Colonic mucosa (tissue), 4 donors: ENCODE data around the gene PRELP. TPM values are rescaled to one million over a fixed set of nuclear protein-coding genes. Genes with fewer than 3 reads are reported as not detected.

Experiments used
- DNase-seq: peaks from one replicate; pipeline ENCODE4 v3.0.0-alpha.2; 2020
- H3K27ac ChIP-seq: fragments of 200-600 bp; one replicate; pipeline ENCODE4 v1.8.0; 2021
- H3K27me3 ChIP-seq: fragments of 200-600 bp; one replicate; pipeline ENCODE4 v1.8.0; 2021
- H3K36me3 ChIP-seq: fragments of 200-600 bp; one replicate; pipeline ENCODE4 v1.8.0; 2021
- H3K4me1 ChIP-seq: fragments of 200-600 bp; one replicate; pipeline ENCODE4 v1.8.0; 2021; ENCODE audit warnings: mild to moderate bottlenecking
- H3K4me3 ChIP-seq: fragments of 200-600 bp; one replicate; pipeline ENCODE4 v1.8.0; 2021
- H3K9ac ChIP-seq, 2 donors: one replicate each; pipeline ENCODE4 v1.7.0; 2013; ENCODE audit warnings: control low read depth in 2 of 2, low read depth in 2 of 2, low read length in 2 of 2
- H3K9me3 ChIP-seq: fragments of 200-600 bp; one replicate; pipeline ENCODE4 v1.8.0; 2021
- intact Hi-C: fragments of 100-400 bp; cut with DNase I; formaldehyde crosslinking; loops from one replicate; pipeline ENCODE4 v1.14.1; 2022
- total RNA-seq, 2 donors: library from RNA; stranded (reverse); fragmentation: NEBNext Ultra II Directional in 1 of 2; extraction: Animal tissue kit (Norgen Biotek cat#: 25700) in 1 of 2; gene quantifications; one replicate each; pipeline ENCODE4 v1.2.1, GENCODE V29; 2021
- TF ChIP-seq, protein P1 (sequence below): fragments of 200-600 bp; IDR thresholded peaks from one replicate; pipeline ENCODE4 v1.8.0; 2022; ENCODE audit warnings: antibody characterized with exemption, mild to moderate bottlenecking
- donor health status: healthy.
- donor health status: DM: no; HTN: no; CAD: no.
- donor health status: DM: no; HTN: no; CAD: no.

Gene PRELP
- total RNA-seq, 2 donors from 2014 or later: 2.4 to 9.3 TPM

DNA sequence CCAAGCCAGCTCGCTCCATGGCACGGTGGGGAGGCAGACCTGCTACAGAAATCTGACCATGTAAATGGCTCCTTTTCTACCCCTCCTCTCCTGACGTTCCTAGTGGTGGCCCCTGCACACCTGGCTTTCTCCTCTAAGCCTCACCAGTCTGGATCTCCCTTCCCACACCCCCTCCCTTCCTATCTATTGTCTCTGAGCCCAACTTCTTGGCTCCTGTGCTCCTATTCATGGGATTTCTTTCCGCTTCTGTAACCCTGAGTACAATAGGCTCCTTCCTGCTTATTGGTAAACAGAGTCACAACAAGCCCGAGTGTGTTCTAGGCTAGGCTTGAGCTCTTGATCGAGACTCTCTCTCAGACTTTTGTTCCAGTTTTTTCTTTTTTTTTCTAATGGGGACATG, 35.9 kb downstream of the PRELP start:
- intact Hi-C loops: no loop called here
- H3K4me3 ChIP-seq: no peak overlapping the region
- no peak overlapping the region for H3K9ac ChIP-seq
- no peaks in the 10 kb centered on the region for H3K36me3 ChIP-seq
- no peak overlapping the region for H3K27ac ChIP-seq
- no peak for DNase-seq
- TF ChIP-seq, protein P1, sequence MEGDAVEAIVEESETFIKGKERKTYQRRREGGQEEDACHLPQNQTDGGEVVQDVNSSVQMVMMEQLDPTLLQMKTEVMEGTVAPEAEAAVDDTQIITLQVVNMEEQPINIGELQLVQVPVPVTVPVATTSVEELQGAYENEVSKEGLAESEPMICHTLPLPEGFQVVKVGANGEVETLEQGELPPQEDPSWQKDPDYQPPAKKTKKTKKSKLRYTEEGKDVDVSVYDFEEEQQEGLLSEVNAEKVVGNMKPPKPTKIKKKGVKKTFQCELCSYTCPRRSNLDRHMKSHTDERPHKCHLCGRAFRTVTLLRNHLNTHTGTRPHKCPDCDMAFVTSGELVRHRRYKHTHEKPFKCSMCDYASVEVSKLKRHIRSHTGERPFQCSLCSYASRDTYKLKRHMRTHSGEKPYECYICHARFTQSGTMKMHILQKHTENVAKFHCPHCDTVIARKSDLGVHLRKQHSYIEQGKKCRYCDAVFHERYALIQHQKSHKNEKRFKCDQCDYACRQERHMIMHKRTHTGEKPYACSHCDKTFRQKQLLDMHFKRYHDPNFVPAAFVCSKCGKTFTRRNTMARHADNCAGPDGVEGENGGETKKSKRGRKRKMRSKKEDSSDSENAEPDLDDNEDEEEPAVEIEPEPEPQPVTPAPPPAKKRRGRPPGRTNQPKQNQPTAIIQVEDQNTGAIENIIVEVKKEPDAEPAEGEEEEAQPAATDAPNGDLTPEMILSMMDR: no peak
- H3K27me3 ChIP-seq: no peaks in the 10 kb centered on the region
- H3K4me1 ChIP-seq: no peaks in the 10 kb centered on the region
- no peaks in the 10 kb centered on the region for H3K9me3 ChIP-seq

DNA sequence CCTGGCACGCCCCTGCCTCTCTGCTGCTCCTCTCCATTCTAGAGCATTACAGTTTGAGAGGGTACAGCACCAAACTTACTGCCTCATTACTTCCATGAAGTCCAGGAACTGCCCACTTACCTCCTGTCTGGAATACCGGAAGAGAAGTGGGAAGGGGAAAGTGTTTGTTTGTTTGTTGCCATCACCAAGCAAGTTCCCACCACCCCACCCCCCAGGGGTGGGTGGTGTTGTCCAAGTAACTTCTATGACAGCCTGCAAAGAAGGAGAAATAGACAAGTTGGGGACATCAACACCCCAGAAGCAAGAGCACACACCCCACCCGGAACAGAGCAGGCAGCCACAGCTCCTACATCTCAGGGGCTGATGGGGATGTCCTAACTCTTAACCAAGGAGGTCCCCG, 36.3 kb downstream of the PRELP start:
- intact Hi-C loops: no loop called here
- Histone ChIP-seq H3K4me3 (no peak overlapping the region), H3K4me1 (no peaks in the 10 kb centered on the region), H3K27ac (peak overlapping the region; percentile 1), H3K27me3 (no peaks in the 10 kb centered on the region), H3K9ac (no peak overlapping the region), H3K9me3 (no peaks in the 10 kb centered on the region), H3K36me3 (no peaks in the 10 kb centered on the region)
- DNase-seq: no peak
- TF ChIP-seq, protein P1: no peak

DNA sequence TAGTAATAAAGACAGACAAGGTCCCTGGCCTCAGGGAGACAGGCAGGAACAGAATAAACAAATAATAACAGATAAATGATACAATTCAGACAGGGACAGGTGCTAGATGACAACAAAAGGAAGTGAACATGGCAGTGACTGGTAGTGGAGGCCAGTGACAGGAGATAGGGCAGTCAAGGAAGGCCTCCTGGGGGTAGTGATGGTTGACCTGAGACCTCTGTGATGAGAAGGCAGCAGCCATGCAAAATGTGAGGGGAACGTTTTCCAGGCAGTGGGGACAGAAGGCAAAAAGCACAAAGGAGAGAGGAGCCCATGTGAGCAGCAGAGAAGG, 36.9 kb downstream of the PRELP start:
- TF ChIP-seq, protein P1: no peak
- no peaks in the 10 kb centered on the region for H3K27me3 ChIP-seq
- no peaks in the 10 kb centered on the region for H3K4me1 ChIP-seq
- no peak overlapping the region for H3K9ac ChIP-seq
- intact Hi-C loops: no loop called here
- DNase-seq: no peak
- H3K9me3 ChIP-seq: no peaks in the 10 kb centered on the region
- peak overlapping the region; percentile 1 for H3K27ac ChIP-seq
- H3K36me3 ChIP-seq: no peaks in the 10 kb centered on the region
- H3K4me3 ChIP-seq: no peak overlapping the region

DNA sequence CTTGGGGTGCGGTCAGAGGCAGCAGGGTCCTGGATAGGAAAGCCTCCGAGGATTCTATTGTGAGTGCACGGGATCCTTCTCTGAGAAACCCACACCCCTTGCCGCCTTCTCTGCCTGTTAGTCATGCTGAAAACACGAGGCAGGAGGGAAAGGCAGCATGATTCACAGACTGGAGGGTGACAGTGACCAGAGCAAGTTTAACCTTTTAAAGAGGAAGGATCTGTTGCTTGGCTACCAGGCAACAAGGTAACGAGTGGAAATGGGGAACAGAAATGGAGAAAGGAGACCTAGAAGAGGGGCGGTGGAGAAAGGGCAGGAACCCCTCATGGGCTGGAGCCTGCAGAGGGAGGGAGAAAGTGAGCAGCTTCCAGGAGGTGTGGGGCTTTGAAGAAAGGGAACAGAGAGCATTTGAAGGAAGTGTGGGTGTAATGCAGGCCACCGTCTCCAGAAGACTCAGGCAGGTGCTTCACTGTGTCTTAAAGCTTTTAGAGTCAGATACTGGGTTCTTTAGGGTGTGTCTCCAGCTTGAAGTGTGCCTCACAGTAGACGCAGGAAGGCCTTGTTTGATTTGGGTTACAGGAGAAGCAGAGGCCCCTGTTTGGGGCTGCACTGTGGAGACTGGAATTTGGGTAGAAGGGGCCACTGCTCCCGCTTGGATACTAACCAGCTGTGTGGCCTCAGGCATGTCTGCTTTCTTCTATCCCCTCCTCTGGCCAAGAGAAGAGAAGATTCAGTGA, 37.4 kb downstream of the PRELP start:
- TF ChIP-seq, protein P1: no peak
- Histone ChIP-seq H3K27me3 (no peaks in the 10 kb centered on the region), H3K4me3 (no peak overlapping the region), H3K9ac (no peak overlapping the region), H3K27ac (peak overlapping the region; percentile 1), H3K4me1 (no peaks in the 10 kb centered on the region), H3K9me3 (no peaks in the 10 kb centered on the region), H3K36me3 (no peaks in the 10 kb centered on the region)
- no peak for DNase-seq
- intact Hi-C loops: no loop called here

DNA sequence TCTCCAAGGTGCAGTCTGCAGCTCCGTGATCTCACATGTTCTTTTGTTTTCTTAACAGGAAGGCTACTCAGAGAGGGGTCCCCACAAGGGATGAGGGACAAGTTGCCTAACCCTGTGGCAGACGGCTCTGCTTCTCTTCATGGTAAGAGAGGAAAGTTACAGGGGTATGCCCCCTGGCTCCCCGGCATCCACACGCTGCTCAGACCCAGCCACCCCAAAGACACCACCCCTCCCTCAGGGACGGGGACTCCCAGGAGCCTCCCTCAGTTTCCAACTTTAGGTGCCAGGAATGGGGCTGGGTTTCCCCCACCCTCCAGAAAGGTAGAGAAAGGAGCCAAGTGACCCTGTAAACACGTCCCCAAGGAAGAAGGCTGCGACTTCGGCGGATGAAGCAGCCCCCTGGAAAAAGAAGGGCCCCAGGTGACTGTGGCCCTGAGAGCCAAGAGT, 38.0 kb downstream of the PRELP start:
- DNase-seq: no peak
- Histone ChIP-seq H3K36me3 (no peaks in the 10 kb centered on the region), H3K4me1 (no peaks in the 10 kb centered on the region), H3K9ac (no peak overlapping the region), H3K4me3 (no peak overlapping the region), H3K9me3 (no peaks in the 10 kb centered on the region), H3K27me3 (no peaks in the 10 kb centered on the region), H3K27ac (no peak overlapping the region)
- TF ChIP-seq, protein P1: no peak
- intact Hi-C loops: no loop called here
